ENCODE measurements around the gene PHB1. TPM values are rescaled to one million over a fixed set of nuclear protein-coding genes. Genes with fewer than 3 reads are reported as not detected.

The PHB1 gene
- total RNA-seq, 2 experiments from 2014 or later = 24.2 to 31.6 TPM

- H3K27ac ChIP-seq (ENCODE audit: low read depth in 1 of 2, low read length in 2 of 2) = peak overlapping the region; percentile 61 to 87
- POLR2A ChIA-PET = interaction anchor here (0.9 to 6.5 kb wide), 19 partner anchors 8 to 520 kb away, joined by 3 to 65 read pairs (median 6); partner anchors contain the start of gene PHB1
Observed at GRCh38 chr17:49359990-49360795, 54.5 kb downstream of the PHB1 start.

GRCh38 chr17:49358641-49359247 lies 55.9 kb downstream of the PHB1 start:
- peak overlapping the region; percentile 97 for H3K27ac Mint-ChIP-seq
- H3K9me3 Mint-ChIP-seq = no peaks in the 10 kb centered on the region
- no peak for ATAC-seq (ENCODE audit: poor library complexity)
- intact Hi-C loops (cut with DNase I, micrococcal nuclease) = loop anchor here in 1 of 2 experiments (2.0 kb wide), 1 partner anchor 16 kb away; no protein-coding TSS in a partner anchor
- DNase-seq = peak in 5 of 14 experiments; percentile 4 to 61 (median 51)
- Histone ChIP-seq H3K4me1 (ENCODE audit: insufficient read depth, low read length) (peaks cover 29% of the 10 kb centered on the region), H3K9me3 (ENCODE audit: control insufficient read depth in 1 of 2, insufficient read depth in 1 of 2, low read length in 2 of 2) (no peaks in the 10 kb centered on the region), H3K27ac (ENCODE audit: low read depth in 1 of 2, low read length in 2 of 2) (peak overlapping the region in 1 of 2 donors; percentile 18), H3K27me3 (ENCODE audit: control insufficient read depth in 1 of 2, insufficient read depth in 2 of 2, low read length in 2 of 2) (no peaks in the 10 kb centered on the region), H3K36me3 (ENCODE audit: insufficient read depth, low read length) (no peaks in the 10 kb centered on the region), H3K4me3 (ENCODE audit: low read length) (peak overlapping the region; percentile 1)
- H3K27me3 Mint-ChIP-seq = no peaks in the 10 kb centered on the region
- H3K4me1 Mint-ChIP-seq (ENCODE audit: low read depth) = peaks cover 60% of the 10 kb centered on the region
- ChIA-PET CTCF (interaction anchor here (1.0 to 3.8 kb wide), 8 partner anchors 10 to 211 kb away, joined by 3 to 17 read pairs (median 3); no protein-coding TSS in a partner anchor), POLR2A (interaction anchor here (0.9 to 6.5 kb wide), 9 partner anchors 9 to 167 kb away, joined by 3 to 65 read pairs (median 4); partner anchors contain the start of gene PHB1)
- peaks cover 11% of the 10 kb centered on the region for H3K36me3 Mint-ChIP-seq (ENCODE audit: low read depth)
- H3K4me3 Mint-ChIP-seq = peak overlapping the region; percentile 96
- TF ChIP-seq CTCF (IDR thresholded peaks at IDR 0.05) = no peak

More at GRCh38 chr17:49359990-49360795, 54.5 kb downstream of the PHB1 start:
- Histone ChIP-seq H3K27me3 (ENCODE audit: control insufficient read depth in 1 of 2, insufficient read depth in 2 of 2, low read length in 2 of 2) (no peaks in the 10 kb centered on the region), H3K36me3 (ENCODE audit: insufficient read depth, low read length) (no peaks in the 10 kb centered on the region), H3K4me3 (ENCODE audit: low read length) (peak overlapping the region; percentile 86), H3K9me3 (ENCODE audit: control insufficient read depth in 1 of 2, insufficient read depth in 1 of 2, low read length in 2 of 2) (no peaks in the 10 kb centered on the region), H3K4me1 (ENCODE audit: insufficient read depth, low read length) (peaks cover 31% of the 10 kb centered on the region)
- Mint-ChIP-seq H3K9me3 (no peaks in the 10 kb centered on the region), H3K27ac (peak overlapping the region; percentile 97), H3K27me3 (no peaks in the 10 kb centered on the region), H3K36me3 (ENCODE audit: low read depth) (peaks cover 11% of the 10 kb centered on the region), H3K4me1 (ENCODE audit: low read depth) (peaks cover 59% of the 10 kb centered on the region), H3K4me3 (peak overlapping the region; percentile 96)
- no peak for ATAC-seq (ENCODE audit: poor library complexity)
- CTCF ChIA-PET = interaction anchor here (3.6 to 3.8 kb wide), 2 partner anchors 19 to 44 kb away, joined by 17 read pairs; no protein-coding TSS in a partner anchor
- intact Hi-C loops (cut with DNase I, micrococcal nuclease) = loop anchor here (2.0 kb wide), 2 partner anchors 17 to 45 kb away; no protein-coding TSS in a partner anchor
- TF ChIP-seq CTCF (IDR thresholded peaks at IDR 0.05) = no peak
- DNase-seq = peak in 5 of 14 experiments; percentile 11 to 55 (median 45)

- Histone ChIP-seq H3K4me3 (ENCODE audit: low read length) (no peak overlapping the region), H3K9me3 (ENCODE audit: control insufficient read depth in 1 of 2, insufficient read depth in 1 of 2, low read length in 2 of 2) (no peaks in the 10 kb centered on the region), H3K27me3 (ENCODE audit: control insufficient read depth in 1 of 2, insufficient read depth in 2 of 2, low read length in 2 of 2) (no peaks in the 10 kb centered on the region), H3K27ac (ENCODE audit: low read depth in 1 of 2, low read length in 2 of 2) (peak overlapping the region; percentile 13 to 18), H3K36me3 (ENCODE audit: insufficient read depth, low read length) (no peaks in the 10 kb centered on the region), H3K4me1 (ENCODE audit: insufficient read depth, low read length) (peaks cover 35% of the 10 kb centered on the region)
- ChIA-PET POLR2A (interaction anchor here (2.0 to 6.5 kb wide), 3 partner anchors 14 to 166 kb away, joined by 5 to 65 read pairs (median 39); no protein-coding TSS in a partner anchor), CTCF (interaction anchor here (1.2 to 3.8 kb wide), 6 partner anchors 9 to 42 kb away, joined by 3 to 17 read pairs (median 4); no protein-coding TSS in a partner anchor)
- no peak for TF ChIP-seq CTCF (IDR thresholded peaks at IDR 0.05)
- DNase-seq (no peak), ATAC-seq (ENCODE audit: poor library complexity) (no peak)
- H3K27me3 Mint-ChIP-seq = no peaks in the 10 kb centered on the region
- peak overlapping the region; percentile 96 for H3K4me3 Mint-ChIP-seq
- H3K4me1 Mint-ChIP-seq (ENCODE audit: low read depth) = peaks cover 67% of the 10 kb centered on the region
- peaks cover 11% of the 10 kb centered on the region for H3K36me3 Mint-ChIP-seq (ENCODE audit: low read depth)
- intact Hi-C loops (cut with DNase I, micrococcal nuclease) = no loop called here
- H3K9me3 Mint-ChIP-seq = no peaks in the 10 kb centered on the region
- H3K27ac Mint-ChIP-seq = peak overlapping the region; percentile 97
Observed at GRCh38 chr17:49357516-49357915, 57.2 kb downstream of the PHB1 start.
